ENCODE results near the gene DBI.

Gene DBI

GRCh38 chr2:119415630-119416029, 48.9 kb downstream of the DBI start:
- H3K27ac ChIP-seq, result no peak overlapping the region
- TF ChIP-seq CTCF (conservative IDR thresholded peaks at IDR 0.05) (no peak), ZFX (IDR thresholded peaks at IDR 0.05) (no peak)

GRCh38 chr2:119416299-119416923, 49.6 kb downstream of the DBI start:
- no peak for TF ChIP-seq CTCF (conservative IDR thresholded peaks at IDR 0.05)
- TF ChIP-seq ZFX (IDR thresholded peaks at IDR 0.05), result no peak
- no peak overlapping the region for H3K27ac ChIP-seq

- H3K27ac ChIP-seq, result no peak overlapping the region
- no peak for TF ChIP-seq CTCF (conservative IDR thresholded peaks at IDR 0.05)
- no peak for TF ChIP-seq ZFX (IDR thresholded peaks at IDR 0.05)
Measured at GRCh38 chr2:119417908-119418307, 51.1 kb downstream of the DBI start.

GRCh38 chr2:119419065-119419464, 52.3 kb downstream of the DBI start:
- H3K27ac ChIP-seq, result peak overlapping the region; percentile 68
- TF ChIP-seq CTCF (conservative IDR thresholded peaks at IDR 0.05), result no peak
- no peak for TF ChIP-seq ZFX (IDR thresholded peaks at IDR 0.05)

- TF ChIP-seq ZFX (IDR thresholded peaks at IDR 0.05), result no peak
- TF ChIP-seq CTCF (conservative IDR thresholded peaks at IDR 0.05), result no peak
- peak overlapping the region; percentile 68 for H3K27ac ChIP-seq
Measured at GRCh38 chr2:119419803-119420508, 53.2 kb downstream of the DBI start.

- TF ChIP-seq ZFX (IDR thresholded peaks at IDR 0.05) (no peak), CTCF (conservative IDR thresholded peaks at IDR 0.05) (no peak)
- H3K27ac ChIP-seq, result no peak overlapping the region
Measured at GRCh38 chr2:119421304-119421703, 54.5 kb downstream of the DBI start.

GRCh38 chr2:119421741-119422140, 55.0 kb downstream of the DBI start:
- TF ChIP-seq CTCF (conservative IDR thresholded peaks at IDR 0.05), result no peak
- no peak for TF ChIP-seq ZFX (IDR thresholded peaks at IDR 0.05)
- H3K27ac ChIP-seq, result no peak overlapping the region
